ENCODE data around the gene MCRIP2. TPM values are rescaled to one million over a fixed set of nuclear protein-coding genes. Genes with fewer than 3 reads are reported as not detected.
A peak's percentile ranks its signal among the peaks of the same experiment; 100 is the strongest.

MCRIP2 gene
- total and polyA plus RNA-seq, 2 of the 8 experiments (the other 6 are each of a cell fraction or from before 2014, with no cell fraction given) = 45.4 to 75.5 TPM

DNA sequence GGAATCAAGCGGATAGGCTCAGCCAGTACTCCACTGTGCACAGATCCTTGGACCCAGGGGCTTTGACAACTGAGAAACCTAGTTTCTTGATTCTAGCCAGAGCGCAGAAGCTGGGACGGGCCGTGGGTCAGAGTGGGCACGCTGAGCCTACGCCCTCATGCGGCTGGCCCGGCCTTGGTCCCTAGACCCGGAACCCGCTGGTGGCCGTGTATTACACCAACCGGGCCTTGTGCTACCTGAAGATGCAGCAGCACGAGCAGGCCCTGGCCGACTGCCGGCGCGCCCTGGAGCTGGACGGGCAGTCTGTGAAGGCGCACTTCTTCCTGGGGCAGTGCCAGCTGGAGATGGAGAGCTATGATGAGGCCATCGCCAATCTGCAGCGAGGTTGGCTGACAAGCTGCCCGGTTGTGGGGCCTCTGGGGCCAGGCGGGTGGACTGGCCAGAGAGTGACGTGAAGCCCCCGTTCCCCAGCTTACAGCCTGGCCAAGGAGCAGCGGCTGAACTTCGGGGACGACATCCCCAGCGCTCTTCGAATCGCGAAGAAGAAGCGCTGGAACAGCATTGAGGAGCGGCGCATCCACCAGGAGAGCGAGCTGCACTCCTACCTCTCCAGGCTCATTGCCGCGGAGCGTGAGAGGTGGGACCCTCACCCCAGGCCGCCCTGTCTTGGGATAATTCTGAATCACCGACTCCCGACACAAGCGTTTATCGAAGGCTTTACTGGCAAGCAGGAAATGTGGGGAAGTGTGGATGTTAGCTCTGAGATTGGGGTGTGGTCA, 39.5 kb downstream of the MCRIP2 start:
- H2BK12ac ChIP-seq (ENCODE audit: low read depth, low read length) = no peak overlapping the region
- POLR2A ChIA-PET (ENCODE audit: partially characterized antibody) = interaction anchor here (0.6 to 13.3 kb wide), 22 partner anchors 9 to 298 kb away, joined by 3 to 214 read pairs (median 4); partner anchors contain the start of genes ANTKMT, CCDC78, GNG13 and HAGHL
- peaks cover 4 to 21% (median 13%) of the 10 kb centered on the region in 4 experiments; a peak in 7 of 8 replicates for H3K36me3 ChIP-seq (ENCODE audit: control insufficient read depth in 2 of 4, insufficient read depth in 4 of 4, low read length in 3 of 4)
- peaks cover 13% of the 10 kb centered on the region; the same call in 1 of the 2 replicates for H3K23me2 ChIP-seq (ENCODE audit: low read depth, low read length)
- no peak overlapping the region for H2AFZ ChIP-seq (ENCODE audit: low read length)
- no peak overlapping the region for H3K4ac ChIP-seq (replicated peaks; ENCODE audit: insufficient read length, low read depth, low read length)
- no peaks in the 10 kb centered on the region for H3K9me3 ChIP-seq (ENCODE audit: insufficient read depth in 2 of 2, low read depth in 1 of 2, low read length in 1 of 2)
- peaks cover 4 to 29% of the 10 kb centered on the region in 2 experiments for H4K20me1 ChIP-seq (replicated peaks in 1 of 2; ENCODE audit: control insufficient read depth in 1 of 2, insufficient read depth in 2 of 2, low read length in 2 of 2)
- no peak overlapping the region; the same call in 1 of the 2 replicates for H3K18ac ChIP-seq (ENCODE audit: extremely low read depth, low read length)
- peaks cover 6% of the 10 kb centered on the region; the same call in 1 of the 2 replicates for H3K79me1 ChIP-seq (ENCODE audit: low read depth, low read length)
- no peak overlapping the region for H4K5ac ChIP-seq (ENCODE audit: insufficient read length, low read depth, low read length)
- no peak overlapping the region for H3K14ac ChIP-seq (ENCODE audit: insufficient read length)
- FAIRE-seq (no peak), DNase-seq (ENCODE audit: low read depth in 1 of 2, low spot score in 2 of 2) (peak in 1 of 2 experiments; percentile 64)
- no peak overlapping the region for H3K56ac ChIP-seq (replicated peaks; ENCODE audit: insufficient read length, low read depth, low read length)
- no peak overlapping the region for H3K27ac ChIP-seq (ENCODE audit: low read depth, low read length)
- H2BK15ac ChIP-seq (ENCODE audit: low read length) = no peak overlapping the region
- H4K8ac ChIP-seq (ENCODE audit: extremely low read depth, insufficient read depth, low read length) = peak overlapping the region; percentile 82
- H2BK20ac ChIP-seq (ENCODE audit: low read length) = no peak overlapping the region
- no peak overlapping the region for H4K91ac ChIP-seq (replicated peaks; ENCODE audit: insufficient read length, low read length)
- H2AK5ac ChIP-seq (ENCODE audit: low read depth, low read length) = no peak overlapping the region
- CTCF ChIA-PET (ENCODE audit: partially characterized antibody) = interaction anchor here (0.7 to 1.9 kb wide), 15 partner anchors 9 to 104 kb away, joined by 3 to 8 read pairs (median 4); partner anchors contain the start of genes MCRIP2 and WDR24
- no peak overlapping the region for H3K23ac ChIP-seq (ENCODE audit: insufficient read length)
- peaks cover 0 to 12% of the 10 kb centered on the region in 2 experiments; a peak in 1 of 4 replicates for H3K79me2 ChIP-seq (ENCODE audit: control insufficient read depth in 1 of 2, insufficient read depth in 2 of 2, low read length in 2 of 2)
- H3K4me1 ChIP-seq (replicated peaks in 1 of 4; ENCODE audit: control insufficient read depth in 3 of 4, insufficient read depth in 4 of 4, low read length in 3 of 4) = peaks cover 0 to 30% (median 24%) of the 10 kb centered on the region in 4 experiments; a peak in 6 of 7 replicates
- peak overlapping the region in 3 of 4 experiments; percentile 13 to 72 (median 62); a peak in 3 of 7 replicates for H3K9ac ChIP-seq (replicated peaks in 1 of 4; ENCODE audit: extremely low read depth in 1 of 4, low read depth in 3 of 4, low read length in 3 of 4)
- no peak overlapping the region for H2BK5ac ChIP-seq (ENCODE audit: low read depth, low read length)
- WGBS, 2 experiments (ENCODE audit: extremely low coverage in 1 of 2, insufficient coverage in 1 of 2, insufficient read length in 1 of 2, insufficient replicate concordance in 2 of 2, low coverage in 1 of 2, low lambda C conversion rate in 2 of 2, missing lambda C conversion rate in 1 of 2) = 60% methylated on average over 41 of the region's 44 CpGs; no CpG with 5 or more reads in 1 of the 2 experiments
- H3K4me2 ChIP-seq (ENCODE audit: insufficient read depth in 1 of 2, low read depth in 2 of 2, low read length in 2 of 2) = peak overlapping the region; percentile 74
- H2BK120ac ChIP-seq (replicated peaks; ENCODE audit: low read depth, low read length) = no peak overlapping the region
- peak overlapping the region; percentile 72 to 89 (median 80) for H3K4me3 ChIP-seq (ENCODE audit: extremely low read depth in 1 of 4, insufficient read depth in 2 of 4, low read depth in 3 of 4, low read length in 4 of 4)
- H3K27me3 ChIP-seq (replicated peaks in 1 of 4; ENCODE audit: control insufficient read depth in 3 of 4, extremely low read depth in 1 of 4, insufficient read depth in 3 of 4, low read length in 3 of 4) = peaks cover 0 to under 1% (median 0%) of the 10 kb centered on the region in 4 experiments; a peak in 2 of 7 replicates
- no peak for TF ChIP-seq HDAC2 (IDR thresholded peaks at IDR 0.05; ENCODE audit: borderline replicate concordance in 1 of 2, low read depth in 2 of 2, low read length in 2 of 2)
- no peak for TF ChIP-seq POLR2AphosphoS5 (IDR thresholded peaks at IDR 0.05; ENCODE audit: low read depth, low read length)
- TF ChIP-seq SIN3A (conservative IDR thresholded peaks at IDR 0.05 in 1 of 2, IDR thresholded peaks at IDR 0.05 in 1 of 2; ENCODE audit: low read depth in 1 of 2, low read length in 2 of 2) = no peak; a peak in 1 of 4 replicates
- no peak for TF ChIP-seq CEBPB (IDR thresholded peaks at IDR 0.05; ENCODE audit: low read depth, low read length)
- peak; percentile 31 for TF ChIP-seq SAP30 (IDR thresholded peaks at IDR 0.05; ENCODE audit: insufficient read depth, insufficient replicate concordance, low read length)
- TF ChIP-seq CBX8 (IDR thresholded peaks at IDR 0.05; ENCODE audit: borderline replicate concordance, low read depth, low read length) = no peak
- TF ChIP-seq GABPA (IDR thresholded peaks at IDR 0.05; ENCODE audit: borderline replicate concordance, insufficient read depth, low read length) = peak; percentile 46; the same call in 1 of the 2 replicates
- no peak for TF ChIP-seq KDM5A (IDR thresholded peaks at IDR 0.05; ENCODE audit: low read length)
- no peak for TF ChIP-seq SP4 (IDR thresholded peaks at IDR 0.05; ENCODE audit: low read length)
- peak; percentile 15 for TF ChIP-seq TAF7 (optimal IDR thresholded peaks at IDR 0.05; ENCODE audit: borderline replicate concordance, low read depth, low read length)

All from H1 (cell line).